PFSK-1 (cell line): ENCODE data around the gene PARVB.

Experiments used
- POLR2AphosphoS5 ChIP-seq: IDR thresholded peaks from 2 replicates; pipeline ENCODE4 v1.6.1; 2012; ENCODE audit warnings: low read depth, mild to moderate bottlenecking, control low read depth, low read length, moderate library complexity
- TAF1 ChIP-seq: IDR thresholded peaks from 2 replicates; pipeline ENCODE4 v1.6.1; 2012; ENCODE audit warnings: low read length, control low read depth, borderline replicate concordance; ENCODE audit not compliant: insufficient read depth

- TF ChIP-seq TAF1 (no peak), POLR2AphosphoS5 (no peak)
Observed at GRCh38 chr22:44157916-44158618, 134.0 kb downstream of the PARVB start.
